Naive thymus-derived CD4-positive, alpha-beta T cell (primary cell): Measurements from ENCODE around the gene MTMR8. TPM values are rescaled to one million over a fixed set of nuclear protein-coding genes. Genes with fewer than 3 reads are reported as not detected.

Experiments used
- ATAC-seq: fragments of 150-1000 bp; cut with Tn5 transposase; 2 replicates; pipeline ENCODE4 v1.10.0; 2021; ENCODE audit warnings: mild to moderate bottlenecking, moderate library complexity
- CTCF ChIA-PET: fragments of 350-600 bp; sonication (Branson Sonifier 250); formaldehyde crosslinking; loops from one replicate; lab custom pipeline; 2021; ENCODE audit warnings: antibody characterized with exemption; lab: Charles Lee
- POLR2A ChIA-PET: fragments of 350-600 bp; sonication (Branson Sonifier 250); formaldehyde crosslinking; loops from one replicate; lab custom pipeline; 2021; ENCODE audit warnings: antibody characterized with exemption, inconsistent platforms; lab: Charles Lee
- DNase-seq, 9 donors: peaks; one replicate each; pipeline versions ENCODE4 v3.0.0 to v3.0.0-alpha.2; 2020 to 2022; ENCODE audit warnings: mixed read lengths in 1 of 9
- H3K27ac ChIP-seq: one replicate; pipeline ENCODE4 v1.7.0; 2013; ENCODE audit warnings: mild to moderate bottlenecking, low read depth, low read length, moderate library complexity
- H3K27me3 ChIP-seq, 2 donors: one replicate each; pipeline ENCODE4 v1.7.0; 2013; ENCODE audit warnings: low read length in 2 of 2, mild to moderate bottlenecking in 2 of 2, moderate library complexity in 2 of 2; ENCODE audit not compliant: control insufficient read depth in 2 of 2, insufficient read depth in 2 of 2
- H3K36me3 ChIP-seq, 3 experiments: 1 replicate in 2 of 3; 2 replicates in 1 of 3; pipeline ENCODE4 v1.7.0; 2013; ENCODE audit warnings: low read length in 3 of 3, mild to moderate bottlenecking in 3 of 3, moderate library complexity in 1 of 3; ENCODE audit not compliant: insufficient read depth in 3 of 3, control insufficient read depth in 2 of 3
- H3K4me1 ChIP-seq, 2 donors: one replicate each; pipeline ENCODE4 v1.7.0; 2013; ENCODE audit warnings: low read length in 2 of 2, mild to moderate bottlenecking in 2 of 2, moderate library complexity in 1 of 2; ENCODE audit not compliant: control insufficient read depth in 2 of 2, insufficient read depth in 2 of 2
- H3K4me3 ChIP-seq: 2 replicates; pipeline ENCODE4 v1.7.0; 2013; ENCODE audit warnings: mild to moderate bottlenecking, low read length
- H3K9me3 ChIP-seq, 3 experiments: 1 replicate in 2 of 3; 2 replicates in 1 of 3; pipeline ENCODE4 v1.7.0; 2013; ENCODE audit warnings: low read length in 3 of 3; ENCODE audit not compliant: control insufficient read depth in 2 of 3
- H3K27ac Mint-ChIP-seq, 9 donors: one replicate each; pipeline ENCODE4 v1.8.0; 2020 to 2022; ENCODE audit warnings: mixed read lengths in 9 of 9, mild to moderate bottlenecking in 8 of 9, moderate library complexity in 5 of 9, inconsistent platforms in 2 of 9
- H3K27me3 Mint-ChIP-seq, 5 donors: one replicate each; pipeline ENCODE4 v1.8.0; 2021 to 2022; ENCODE audit warnings: mixed read lengths in 5 of 5, mild to moderate bottlenecking in 1 of 5
- H3K36me3 Mint-ChIP-seq, 5 donors: one replicate each; pipeline ENCODE4 v1.8.0; 2020 to 2022; ENCODE audit warnings: mixed read lengths in 5 of 5, mild to moderate bottlenecking in 3 of 5, inconsistent platforms in 1 of 5
- H3K4me1 Mint-ChIP-seq, 7 donors: one replicate each; pipeline ENCODE4 v1.8.0; 2020 to 2022; ENCODE audit warnings: mixed read lengths in 7 of 7, mild to moderate bottlenecking in 3 of 7, inconsistent platforms in 1 of 7
- H3K4me3 Mint-ChIP-seq, 10 donors: one replicate each; pipeline ENCODE4 v1.8.0; 2020 to 2022; ENCODE audit warnings: mild to moderate bottlenecking in 10 of 10, mixed read lengths in 10 of 10, moderate library complexity in 6 of 10, inconsistent platforms in 2 of 10
- H3K9me3 Mint-ChIP-seq, 11 donors: one replicate each; pipeline ENCODE4 v1.8.0; 2020 to 2022; ENCODE audit warnings: mixed read lengths in 11 of 11, mild to moderate bottlenecking in 4 of 11, inconsistent platforms in 1 of 11, moderate library complexity in 1 of 11
- intact Hi-C, 2 donors: fragments of 100-400 bp; cut with micrococcal nuclease; formaldehyde crosslinking; loops; one replicate each; pipeline ENCODE4 v1.15.1; 2023
- polyA plus RNA-seq, 2 donors: library from polyadenylated mRNA; unstranded; fragments of 300-500 nt; fragmentation: Illumina TruSeq; gene quantifications; one replicate each; pipeline ENCODE4 v1.2.3, GENCODE V29; 2021
- total RNA-seq, 6 experiments: library from RNA in 5 of 6; stranded (reverse) in 5 of 6; gene quantifications; 1 replicate in 5 of 6; 2 replicates in 1 of 6; pipeline ENCODE4 v1.2.3 and lab custom pipeline; 2021 to 2026

MTMR8 gene
- total and polyA plus RNA-seq, 7 experiments from 2014 or later = 2.7 to 9.4 (median 6.0) TPM

GRCh38 chrX:64265265-64265664, 130.0 kb downstream of the MTMR8 start:
- no peak overlapping the region for H3K4me3 Mint-ChIP-seq
- H3K27me3 Mint-ChIP-seq = no peaks in the 10 kb centered on the region
- H3K36me3 ChIP-seq = peaks cover 0 to 11% (median 0%) of the 10 kb centered on the region in 3 experiments
- peaks cover 0 to 3% (median 0%) of the 10 kb centered on the region in 3 experiments for H3K9me3 ChIP-seq
- H3K27ac Mint-ChIP-seq = no peak overlapping the region
- H3K4me3 ChIP-seq = no peak overlapping the region
- ChIA-PET POLR2A (no interaction called here), CTCF (no interaction called here)
- H3K27ac ChIP-seq = no peak overlapping the region
- DNase-seq (no peak), ATAC-seq (no peak)
- no peaks in the 10 kb centered on the region for H3K27me3 ChIP-seq
- peaks cover 2 to 72% (median 55%) of the 10 kb centered on the region in 5 donors for H3K36me3 Mint-ChIP-seq
- H3K4me1 ChIP-seq = no peaks in the 10 kb centered on the region
- no peaks in the 10 kb centered on the region for H3K4me1 Mint-ChIP-seq
- intact Hi-C loops = no loop called here
- H3K9me3 Mint-ChIP-seq = peaks cover 0 to 14% (median under 1%) of the 10 kb centered on the region in 11 donors

- Mint-ChIP-seq H3K27me3 (no peaks in the 10 kb centered on the region), H3K4me3 (no peak within 1 kb of the TSS), H3K4me1 (peaks cover 0 to 1% (median 0%) of the 10 kb centered on the region in 7 donors), H3K27ac (no peak within 1 kb of the TSS), H3K36me3 (peaks cover 0 to 4% (median 1%) of the 10 kb centered on the region in 5 donors), H3K9me3 (peaks cover 0 to 4% (median 0%) of the 10 kb centered on the region in 11 donors)
- Histone ChIP-seq H3K27ac (no peak within 1 kb of the TSS), H3K36me3 (no peaks in the 10 kb centered on the region), H3K9me3 (no peaks in the 10 kb centered on the region), H3K4me1 (no peaks in the 10 kb centered on the region), H3K4me3 (no peak within 1 kb of the TSS), H3K27me3 (no peaks in the 10 kb centered on the region)
- ChIA-PET POLR2A (no interaction called here), CTCF (no interaction called here)
- intact Hi-C loops = no loop called here
- DNase-seq = no peak
- no peak for ATAC-seq
Measured at GRCh38 chrX:64230123-64230970, 164.9 kb downstream of the MTMR8 start, which contains the start of gene ASB12. ASB12 (minus strand) TSS chrX:64230607; CDS start chrX:64225650, 4,957 bp downstream.

GRCh38 chrX:64229154-64229553, 166.1 kb downstream of the MTMR8 start:
- DNase-seq = no peak
- Histone ChIP-seq H3K9me3 (no peaks in the 10 kb centered on the region), H3K27me3 (no peaks in the 10 kb centered on the region), H3K4me3 (no peak overlapping the region), H3K36me3 (no peaks in the 10 kb centered on the region), H3K4me1 (no peaks in the 10 kb centered on the region), H3K27ac (no peak overlapping the region)
- peaks cover 0 to 1% (median 0%) of the 10 kb centered on the region in 7 donors for H3K4me1 Mint-ChIP-seq
- no peaks in the 10 kb centered on the region for H3K27me3 Mint-ChIP-seq
- POLR2A ChIA-PET = no interaction called here
- CTCF ChIA-PET = no interaction called here
- peaks cover 0 to 4% (median 1%) of the 10 kb centered on the region in 5 donors for H3K36me3 Mint-ChIP-seq
- H3K27ac Mint-ChIP-seq = no peak overlapping the region
- ATAC-seq = no peak
- H3K4me3 Mint-ChIP-seq = no peak overlapping the region
- intact Hi-C loops = no loop called here
- peaks cover 0 to 4% (median 0%) of the 10 kb centered on the region in 11 donors for H3K9me3 Mint-ChIP-seq

Other genes with a start within 250 kb of the MTMR8 start
- 1 to 10 TPM; 3.7 to 6.6 (median 5.0) TPM for gene AMER1, start 189.7 kb downstream of the MTMR8 start, total RNA-seq
- gene AMER1, start 189.7 kb downstream of the MTMR8 start, polyA plus RNA-seq = under 1 TPM; 0.05 to 0.07 TPM
- gene ASB12, start 164.8 kb downstream of the MTMR8 start, total RNA-seq = not detected
- gene ASB12, start 164.8 kb downstream of the MTMR8 start, polyA plus RNA-seq = under 1 TPM in 1 of 2 donors, not detected in 1; 0.55 TPM